WTC11 (cell line): ENCODE measurements around the gene ZSCAN16. TPM values are rescaled to one million over a fixed set of nuclear protein-coding genes. Genes with fewer than 3 reads are reported as not detected.
A peak's percentile ranks its signal among the peaks of the same experiment; 100 is the strongest.

Experiments used
- ATAC-seq: fragments of 200-7000 bp; cut with Tn5 transposase; 2 replicates; pipeline ENCODE4 v1.10.0; 2021; ENCODE audit warnings: mild to moderate bottlenecking, moderate library complexity
- CTCF ChIA-PET: fragments of 300-600 bp; sonication (Branson Sonifier 250); formaldehyde crosslinking; loops from one replicate; lab custom pipeline; 2021; ENCODE audit warnings: antibody characterized with exemption; lab: Charles Lee
- POLR2A ChIA-PET: fragments of 350-600 bp; sonication (Branson Sonifier 250); formaldehyde crosslinking; loops from one replicate; lab custom pipeline; 2021; ENCODE audit warnings: antibody characterized with exemption; lab: Charles Lee
- DNase-seq: peaks from one replicate; pipeline ENCODE4 v3.0.0; 2021; ENCODE audit warnings: low spot score
- H3K27ac Mint-ChIP-seq: 2 replicates; pipeline ENCODE4 v1.8.0; 2021; ENCODE audit warnings: mixed read lengths
- H3K27me3 Mint-ChIP-seq: 2 replicates; pipeline ENCODE4 v1.8.0; 2021; ENCODE audit warnings: low read depth, mild to moderate bottlenecking, moderate library complexity, mixed read lengths
- H3K36me3 Mint-ChIP-seq: 2 replicates; pipeline ENCODE4 v1.8.0; 2021; ENCODE audit warnings: mixed read lengths
- H3K4me1 Mint-ChIP-seq: 2 replicates; pipeline ENCODE4 v1.8.0; 2022; ENCODE audit warnings: mixed read lengths
- H3K4me3 Mint-ChIP-seq: 2 replicates; pipeline ENCODE4 v1.8.0; 2021; ENCODE audit warnings: mild to moderate bottlenecking, moderate library complexity, mixed read lengths
- H3K9me3 Mint-ChIP-seq: 2 replicates; pipeline ENCODE4 v1.8.0; 2021; ENCODE audit warnings: mixed read lengths
- AR ChIP-seq: fragments of 250-450 bp; sonication (Bioruptor Pico); IDR thresholded peaks from 2 replicates; pipeline ENCODE4 v1.9.0; 2021; ENCODE audit warnings: mild to moderate bottlenecking
- CREB1 ChIP-seq: sonication (generic); formaldehyde crosslinking; IDR thresholded peaks from 2 replicates; pipeline ENCODE4 v1.8.0; 2023; ENCODE audit warnings: mild to moderate bottlenecking, missing genetic modification reagents
- ETV6 ChIP-seq: sonication (generic); formaldehyde crosslinking; IDR thresholded peaks from 2 replicates; pipeline ENCODE4 v1.8.1; 2022; ENCODE audit warnings: mild to moderate bottlenecking, missing genetic modification reagents
- GRHL2 ChIP-seq: fragments of 250-450 bp; sonication (Bioruptor Pico); IDR thresholded peaks from 2 replicates; pipeline ENCODE4 v1.8.0; 2022; ENCODE audit warnings: mild to moderate bottlenecking, moderate library complexity; ENCODE audit not compliant: insufficient replicate concordance, severe bottlenecking
- GTF2I ChIP-seq: fragments of 250-450 bp; sonication (Bioruptor Pico); conservative IDR thresholded peaks from 2 replicates; pipeline ENCODE4 v1.4.0; 2021; ENCODE audit warnings: mild to moderate bottlenecking
- HMGA2 ChIP-seq: fragments of 250-450 bp; sonication (Bioruptor Pico); IDR thresholded peaks from 2 replicates; pipeline ENCODE4 v1.4.0; 2021; ENCODE audit warnings: mild to moderate bottlenecking, moderate library complexity
- HMGXB4 ChIP-seq: sonication (generic); formaldehyde crosslinking; IDR thresholded peaks from 2 replicates; pipeline ENCODE4 v1.8.1; 2023; ENCODE audit warnings: mild to moderate bottlenecking, moderate library complexity, missing genetic modification reagents
- MYBL2 ChIP-seq: sonication (generic); formaldehyde crosslinking; IDR thresholded peaks from 2 replicates; pipeline ENCODE4 v1.8.1; 2023; ENCODE audit warnings: mild to moderate bottlenecking, moderate library complexity, missing genetic modification reagents
- NR2C2 ChIP-seq: sonication (generic); formaldehyde crosslinking; IDR thresholded peaks from 2 replicates; pipeline ENCODE4 v1.8.0; 2022; ENCODE audit warnings: mild to moderate bottlenecking, missing genetic modification reagents
- RELA ChIP-seq: sonication (generic); formaldehyde crosslinking; IDR thresholded peaks from 2 replicates; pipeline ENCODE4 v1.8.1; 2022; ENCODE audit warnings: missing genetic modification reagents, mild to moderate bottlenecking, borderline replicate concordance
- SP1 ChIP-seq: sonication (generic); formaldehyde crosslinking; conservative IDR thresholded peaks from 2 replicates; pipeline ENCODE4 v1.8.1; 2022; ENCODE audit warnings: missing genetic modification reagents
- TEAD1 ChIP-seq: sonication (generic); formaldehyde crosslinking; IDR thresholded peaks from 2 replicates; pipeline ENCODE4 v1.8.0; 2022; ENCODE audit warnings: mild to moderate bottlenecking, missing genetic modification reagents
- USF2 ChIP-seq: sonication (generic); formaldehyde crosslinking; IDR thresholded peaks from 2 replicates; pipeline ENCODE4 v1.8.1; 2023; ENCODE audit warnings: mild to moderate bottlenecking, missing genetic modification reagents, moderate library complexity
- ZNF138 ChIP-seq: sonication (generic); formaldehyde crosslinking; conservative IDR thresholded peaks from 2 replicates; pipeline ENCODE4 v1.8.1; 2022; ENCODE audit warnings: mild to moderate bottlenecking, moderate library complexity, missing genetic modification reagents
- ZNF532 ChIP-seq: fragments of 250-450 bp; sonication (Bioruptor Pico); IDR thresholded peaks from 2 replicates; pipeline ENCODE4 v1.9.0; 2021; ENCODE audit warnings: mild to moderate bottlenecking, borderline replicate concordance
- total RNA-seq: library from RNA; stranded (reverse); gene quantifications from 3 replicates; pipeline ENCODE4 v1.2.3, GENCODE V29; 2021
- TF ChIP-seq, protein P1 (sequence below): sonication (generic); formaldehyde crosslinking; IDR thresholded peaks from 2 replicates; pipeline ENCODE4 v1.8.1; 2023; ENCODE audit warnings: mild to moderate bottlenecking, missing genetic modification reagents, borderline replicate concordance
- TF ChIP-seq, protein P2 (sequence below): sonication (generic); formaldehyde crosslinking; IDR thresholded peaks from 2 replicates; pipeline ENCODE4 v1.8.0; 2022; ENCODE audit warnings: missing genetic modification reagents

ZSCAN16 gene
- total RNA-seq, 1 experiment from 2014 or later, result 7.1 TPM

GRCh38 chr6:28160233-28160632 is 35.8 kb downstream of the ZSCAN16 start (continued):
- no peak for TF ChIP-seq USF2 (CRISPR knock-in tag)
- no peak for TF ChIP-seq HMGA2 (CRISPR knock-in tag)
- no peak for TF ChIP-seq RELA (CRISPR knock-in tag)
- no peak; the same call in 1 of the 2 replicates for TF ChIP-seq AR
- TF ChIP-seq, all 79 proteins: peak for 0

DNA sequence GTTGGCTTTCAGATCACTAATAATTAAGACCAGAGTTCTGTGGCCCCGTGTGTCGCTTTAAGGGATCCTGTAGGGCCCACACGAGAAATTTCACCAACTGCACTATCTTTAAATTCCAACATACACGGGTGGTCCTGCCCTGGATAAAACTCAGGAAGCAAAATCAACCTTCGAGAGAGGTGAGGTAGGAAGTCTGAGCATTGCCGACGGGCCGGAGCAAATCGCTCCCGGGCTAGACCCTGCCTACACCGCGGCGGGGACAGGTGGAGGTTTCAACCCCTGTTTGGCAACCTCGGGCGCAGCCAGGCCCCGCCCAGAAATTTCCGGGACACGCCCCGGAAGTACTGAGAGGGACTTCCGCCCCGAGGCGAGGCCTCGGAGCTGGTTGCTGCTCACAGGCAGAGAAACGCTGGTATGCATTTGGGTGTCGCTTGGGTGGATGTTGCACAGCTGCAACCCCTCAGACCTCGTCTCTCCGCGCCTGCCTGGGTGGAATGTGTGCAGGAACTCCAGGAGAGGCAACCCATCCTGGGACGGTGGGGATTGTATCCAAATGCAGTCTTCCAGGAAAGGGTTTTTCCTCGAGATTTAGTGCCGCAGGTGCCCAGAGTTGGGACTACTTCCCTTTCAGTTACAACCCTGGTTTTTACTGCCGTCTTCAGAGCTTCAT is 37.1 kb downstream of the ZSCAN16 start:
- ChIA-PET CTCF (interaction anchor here (1.5 kb wide), 1 partner anchor 194 kb away, joined by 10 read pairs; no protein-coding TSS in a partner anchor), POLR2A (interaction anchor here (0.6 kb wide), 1 partner anchor 191 kb away, joined by 4 read pairs; no protein-coding TSS in a partner anchor)
- ATAC-seq (peak; percentile 99), DNase-seq (peak; percentile 93)
- Mint-ChIP-seq H3K4me3 (peak overlapping the region; percentile 70), H3K27me3 (peaks cover 67% of the 10 kb centered on the region), H3K27ac (no peak overlapping the region), H3K36me3 (peaks cover 26% of the 10 kb centered on the region), H3K9me3 (peaks cover 16% of the 10 kb centered on the region), H3K4me1 (peaks cover 10% of the 10 kb centered on the region)
- TF ChIP-seq HMGXB4 (no peak), GTF2I (CRISPR knock-in tag) (no peak), ZNF138 (CRISPR knock-in tag) (no peak), RELA (CRISPR knock-in tag) (no peak), TEAD1 (CRISPR knock-in tag) (0 out of 2 replicates have a peak, but pooled peaks have one; percentile 59), MYBL2 (CRISPR knock-in tag) (peak; percentile 27; the same call in 1 of the 2 replicates), CREB1 (CRISPR knock-in tag) (no peak), ETV6 (CRISPR knock-in tag) (peak; percentile 61; the same call in 1 of the 2 replicates), GRHL2 (no peak), ZNF532 (CRISPR knock-in tag) (no peak), SP1 (CRISPR knock-in tag) (peak; percentile 82), NR2C2 (no peak)
- TF ChIP-seq, protein P1, sequence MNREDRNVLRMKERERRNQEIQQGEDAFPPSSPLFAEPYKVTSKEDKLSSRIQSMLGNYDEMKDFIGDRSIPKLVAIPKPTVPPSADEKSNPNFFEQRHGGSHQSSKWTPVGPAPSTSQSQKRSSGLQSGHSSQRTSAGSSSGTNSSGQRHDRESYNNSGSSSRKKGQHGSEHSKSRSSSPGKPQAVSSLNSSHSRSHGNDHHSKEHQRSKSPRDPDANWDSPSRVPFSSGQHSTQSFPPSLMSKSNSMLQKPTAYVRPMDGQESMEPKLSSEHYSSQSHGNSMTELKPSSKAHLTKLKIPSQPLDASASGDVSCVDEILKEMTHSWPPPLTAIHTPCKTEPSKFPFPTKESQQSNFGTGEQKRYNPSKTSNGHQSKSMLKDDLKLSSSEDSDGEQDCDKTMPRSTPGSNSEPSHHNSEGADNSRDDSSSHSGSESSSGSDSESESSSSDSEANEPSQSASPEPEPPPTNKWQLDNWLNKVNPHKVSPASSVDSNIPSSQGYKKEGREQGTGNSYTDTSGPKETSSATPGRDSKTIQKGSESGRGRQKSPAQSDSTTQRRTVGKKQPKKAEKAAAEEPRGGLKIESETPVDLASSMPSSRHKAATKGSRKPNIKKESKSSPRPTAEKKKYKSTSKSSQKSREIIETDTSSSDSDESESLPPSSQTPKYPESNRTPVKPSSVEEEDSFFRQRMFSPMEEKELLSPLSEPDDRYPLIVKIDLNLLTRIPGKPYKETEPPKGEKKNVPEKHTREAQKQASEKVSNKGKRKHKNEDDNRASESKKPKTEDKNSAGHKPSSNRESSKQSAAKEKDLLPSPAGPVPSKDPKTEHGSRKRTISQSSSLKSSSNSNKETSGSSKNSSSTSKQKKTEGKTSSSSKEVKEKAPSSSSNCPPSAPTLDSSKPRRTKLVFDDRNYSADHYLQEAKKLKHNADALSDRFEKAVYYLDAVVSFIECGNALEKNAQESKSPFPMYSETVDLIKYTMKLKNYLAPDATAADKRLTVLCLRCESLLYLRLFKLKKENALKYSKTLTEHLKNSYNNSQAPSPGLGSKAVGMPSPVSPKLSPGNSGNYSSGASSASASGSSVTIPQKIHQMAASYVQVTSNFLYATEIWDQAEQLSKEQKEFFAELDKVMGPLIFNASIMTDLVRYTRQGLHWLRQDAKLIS, result no peak
- TF ChIP-seq, protein P2, sequence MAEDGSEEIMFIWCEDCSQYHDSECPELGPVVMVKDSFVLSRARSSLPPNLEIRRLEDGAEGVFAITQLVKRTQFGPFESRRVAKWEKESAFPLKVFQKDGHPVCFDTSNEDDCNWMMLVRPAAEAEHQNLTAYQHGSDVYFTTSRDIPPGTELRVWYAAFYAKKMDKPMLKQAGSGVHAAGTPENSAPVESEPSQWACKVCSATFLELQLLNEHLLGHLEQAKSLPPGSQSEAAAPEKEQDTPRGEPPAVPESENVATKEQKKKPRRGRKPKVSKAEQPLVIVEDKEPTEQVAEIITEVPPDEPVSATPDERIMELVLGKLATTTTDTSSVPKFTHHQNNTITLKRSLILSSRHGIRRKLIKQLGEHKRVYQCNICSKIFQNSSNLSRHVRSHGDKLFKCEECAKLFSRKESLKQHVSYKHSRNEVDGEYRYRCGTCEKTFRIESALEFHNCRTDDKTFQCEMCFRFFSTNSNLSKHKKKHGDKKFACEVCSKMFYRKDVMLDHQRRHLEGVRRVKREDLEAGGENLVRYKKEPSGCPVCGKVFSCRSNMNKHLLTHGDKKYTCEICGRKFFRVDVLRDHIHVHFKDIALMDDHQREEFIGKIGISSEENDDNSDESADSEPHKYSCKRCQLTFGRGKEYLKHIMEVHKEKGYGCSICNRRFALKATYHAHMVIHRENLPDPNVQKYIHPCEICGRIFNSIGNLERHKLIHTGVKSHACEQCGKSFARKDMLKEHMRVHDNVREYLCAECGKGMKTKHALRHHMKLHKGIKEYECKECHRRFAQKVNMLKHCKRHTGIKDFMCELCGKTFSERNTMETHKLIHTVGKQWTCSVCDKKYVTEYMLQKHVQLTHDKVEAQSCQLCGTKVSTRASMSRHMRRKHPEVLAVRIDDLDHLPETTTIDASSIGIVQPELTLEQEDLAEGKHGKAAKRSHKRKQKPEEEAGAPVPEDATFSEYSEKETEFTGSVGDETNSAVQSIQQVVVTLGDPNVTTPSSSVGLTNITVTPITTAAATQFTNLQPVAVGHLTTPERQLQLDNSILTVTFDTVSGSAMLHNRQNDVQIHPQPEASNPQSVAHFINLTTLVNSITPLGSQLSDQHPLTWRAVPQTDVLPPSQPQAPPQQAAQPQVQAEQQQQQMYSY, result no peak
